ENCODE results near the gene C3orf85.

The C3orf85 gene

DNA sequence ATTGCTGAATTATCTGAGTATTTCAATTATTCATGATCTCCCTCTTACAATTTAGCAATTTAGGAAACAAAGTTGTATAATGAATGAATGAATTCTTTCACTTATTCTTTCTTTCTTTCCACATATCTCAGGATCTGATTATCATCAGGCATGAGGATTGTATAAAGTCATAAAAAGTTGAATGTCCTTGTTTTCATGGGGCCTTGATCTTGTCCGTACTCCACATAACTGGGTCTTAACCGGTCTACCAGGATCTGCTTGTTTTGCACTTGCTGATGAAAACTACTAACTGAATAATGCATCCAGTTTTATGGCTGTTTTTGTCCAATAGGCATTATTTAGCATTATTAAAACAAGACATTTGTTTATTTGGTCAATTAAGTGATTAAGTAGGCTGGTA is 12.6 kb downstream of the C3orf85 start:
- H3K4me3 ChIP-seq (ENCODE audit: low read depth, low read length) = no peak overlapping the region
- TF ChIP-seq CTCF (IDR thresholded peaks at IDR 0.05; ENCODE audit: low read depth, low read length) = no peak

DNA sequence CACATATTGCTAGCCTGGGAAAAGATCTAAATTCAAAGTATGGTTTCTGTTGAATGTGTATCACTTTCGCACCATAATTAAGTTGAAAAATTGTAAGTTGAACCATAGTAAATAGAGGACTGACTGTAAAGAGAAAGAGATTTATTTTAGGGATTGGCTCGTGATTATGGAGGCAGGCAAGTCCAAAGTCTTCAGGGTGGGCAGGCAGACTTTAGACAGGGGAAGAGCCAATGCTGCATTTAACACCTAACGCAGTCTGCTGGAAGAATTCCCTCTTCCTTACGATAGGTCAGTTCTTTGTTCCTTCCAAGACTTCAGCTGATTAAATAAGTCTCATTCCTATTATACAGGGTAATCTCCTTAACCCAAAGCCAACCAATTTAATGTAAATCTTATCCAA is 15.8 kb downstream of the C3orf85 start:
- TF ChIP-seq CTCF (IDR thresholded peaks at IDR 0.05; ENCODE audit: low read depth, low read length) = no peak
- H3K4me3 ChIP-seq (ENCODE audit: low read depth, low read length) = no peak overlapping the region

GRCh38 chr3:109154979-109155378 is 18.5 kb downstream of the C3orf85 start:
- no peak for TF ChIP-seq CTCF (IDR thresholded peaks at IDR 0.05; ENCODE audit: low read depth, low read length)
- no peak overlapping the region for H3K4me3 ChIP-seq (ENCODE audit: low read depth, low read length)

DNA sequence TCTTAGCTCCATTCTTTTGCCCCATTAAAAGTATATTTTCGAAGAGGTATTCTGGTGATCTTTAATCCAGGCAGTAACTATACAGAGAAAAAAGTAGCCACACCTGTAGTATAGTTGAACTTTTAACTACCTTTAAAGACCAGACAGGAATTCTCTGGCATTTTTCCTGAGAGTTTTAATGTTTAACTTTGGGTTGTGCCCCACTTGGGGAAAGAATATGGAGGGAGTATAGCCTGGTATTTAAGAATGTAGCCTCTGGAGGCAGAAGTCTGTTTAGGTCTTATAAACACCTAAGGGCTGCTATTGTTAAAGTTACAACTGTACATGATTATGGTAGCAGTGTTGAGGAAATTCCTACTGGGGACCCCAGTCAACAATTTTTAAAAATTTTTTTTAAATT is 19.3 kb downstream of the C3orf85 start:
- H3K4me3 ChIP-seq (ENCODE audit: low read depth, low read length) = no peak overlapping the region
- TF ChIP-seq CTCF (IDR thresholded peaks at IDR 0.05; ENCODE audit: low read depth, low read length) = no peak

GRCh38 chr3:109161487-109162123 is 25.1 kb downstream of the C3orf85 start:
- H3K4me3 ChIP-seq (ENCODE audit: low read depth, low read length) = no peak overlapping the region
- no peak for TF ChIP-seq CTCF (IDR thresholded peaks at IDR 0.05; ENCODE audit: low read depth, low read length)

- H3K4me3 ChIP-seq (ENCODE audit: low read depth, low read length) = no peak overlapping the region
Measured at GRCh38 chr3:109165905-109166304, 29.4 kb downstream of the C3orf85 start.

GRCh38 chr3:109171479-109171878 is 35.0 kb downstream of the C3orf85 start:
- no peak overlapping the region for H3K4me3 ChIP-seq (ENCODE audit: low read depth, low read length)
- no peak for TF ChIP-seq CTCF (IDR thresholded peaks at IDR 0.05; ENCODE audit: low read depth, low read length)

More at GRCh38 chr3:109165905-109166304, 29.4 kb downstream of the C3orf85 start:
- TF ChIP-seq CTCF (IDR thresholded peaks at IDR 0.05; ENCODE audit: low read depth, low read length) = no peak
